Transverse colon (tissue), 4 donors: ENCODE results near the gene ASL. TPM values are rescaled to one million over a fixed set of nuclear protein-coding genes. Genes with fewer than 3 reads are reported as not detected.
A peak's percentile ranks its signal among the peaks of the same experiment; 100 is the strongest.
"Not testable (repeated sequence)": the region's sequence is repeated elsewhere in the genome, so short reads cannot be mapped to it uniquely, and the experiment has no call there.

Experiments
- DNase-seq: peaks from one replicate; pipeline ENCODE4 v3.0.0-alpha.2; 2019
- H3K27ac ChIP-seq, 4 donors: fragments of 200-600 bp; sonication (generic); 2 replicates each; pipeline ENCODE4 v1.5.1; 2016 to 2018; ENCODE audit warnings: inconsistent platforms in 4 of 4
- H3K27me3 ChIP-seq: fragments of 200-600 bp; sonication (generic); 2 replicates; pipeline ENCODE4 v1.5.1; 2017; ENCODE audit warnings: inconsistent platforms
- H3K36me3 ChIP-seq, 4 donors: fragments of 200-600 bp; sonication (generic); 2 replicates each; pipeline ENCODE4 v1.5.1; 2017 to 2019; ENCODE audit warnings: inconsistent platforms in 4 of 4
- H3K4me1 ChIP-seq, 4 donors: fragments of 200-600 bp; sonication (generic); 2 replicates each; pipeline ENCODE4 v1.5.1; 2017 to 2020; ENCODE audit warnings: inconsistent platforms in 4 of 4
- H3K4me3 ChIP-seq, 4 donors: fragments of 200-600 bp; sonication (generic); 1 replicate in 1 of 4; 2 replicates in 3 of 4; pipeline versions ENCODE4 v1.5.1 to v1.6.1; 2017 to 2019; ENCODE audit warnings: inconsistent platforms in 4 of 4
- H3K9me3 ChIP-seq, 2 donors: fragments of 200-600 bp; sonication (generic); 2 replicates each; pipeline ENCODE4 v1.5.1; 2017 to 2019; ENCODE audit warnings: inconsistent platforms in 2 of 2
- CTCF ChIP-seq, 5 experiments: fragments of 200-600 bp in 3 of 5; fragments of 450-650 bp in 2 of 5; sonication (generic) in 3 of 5; IDR thresholded peaks; 1 replicate in 2 of 5; 2 replicates in 3 of 5; pipeline ENCODE4 v1.5.1; 2016 to 2017; ENCODE audit warnings: antibody characterized with exemption in 5 of 5, inconsistent platforms in 3 of 5, mild to moderate bottlenecking in 2 of 5, moderate library complexity in 1 of 5
- EP300 ChIP-seq: sonication (generic); formaldehyde crosslinking; IDR thresholded peaks from one replicate; pipeline ENCODE4 v1.6.1; 2017; ENCODE audit warnings: antibody characterized with exemption, low read depth
- POLR2A ChIP-seq: fragments of 450-650 bp; IDR thresholded peaks from one replicate; pipeline ENCODE4 v1.6.1; 2016; ENCODE audit warnings: antibody characterized with exemption, mild to moderate bottlenecking, moderate library complexity
- POLR2AphosphoS5 ChIP-seq, 3 donors: sonication (generic); formaldehyde crosslinking; IDR thresholded peaks; one replicate each; pipeline ENCODE4 v1.6.1; 2016; ENCODE audit warnings: antibody characterized with exemption in 3 of 3
- WGBS, 2 donors: methylation state at CpG; one replicate each; pipeline ENCODE4 v1.1.5; 2018; ENCODE audit warnings: low coverage in 1 of 2; 5-methylcytosine and 5-hydroxymethylcytosine counted together
- in situ Hi-C, 4 donors: fragments of 200-750 bp; cut with MboI; loops; one replicate each; pipeline versions ENCODE4 v1.15.0 to v1.15.1; 2017; ENCODE audit warnings: low sequenced_read_pairs in 3 of 4, low pct_ligation_motif_present in 1 of 4, low pct_unique_long_range_greater_than_20kb in 1 of 4
- intact Hi-C: fragments of 100-400 bp; cut with DNase I; formaldehyde crosslinking; loops from one replicate; pipeline ENCODE4 v1.15.1; 2023; ENCODE audit warnings: low total_unique reads
- total RNA-seq, 4 donors: library from RNA; depleted of rRNA; stranded (reverse); fragments of >200 nt; gene quantifications; one replicate each; pipeline ENCODE4 v1.1.0, GENCODE V29; 2016

The ASL gene
- total RNA-seq, 4 donors from 2014 or later, result 77.2 to 179 (median 129) TPM

GRCh38 chr7:66036382-66036781, 39.2 kb upstream of the ASL start:
- H3K27ac ChIP-seq, result no peak overlapping the region
- no peaks in the 10 kb centered on the region for H3K27me3 ChIP-seq
- DNase-seq, result no peak
- in situ Hi-C loops (loop anchor here in 1 of 4 donors (25.0 kb wide), 1 partner anchor 376 kb away; no protein-coding TSS in a partner anchor), intact Hi-C loops (no loop called here)
- H3K9me3 ChIP-seq, result no peaks in the 10 kb centered on the region
- no peak overlapping the region for H3K4me3 ChIP-seq
- 55 to 76% methylated on average over 2 to 3 of the region's 3 CpGs for WGBS, 2 donors
- TF ChIP-seq POLR2AphosphoS5 (IDR thresholded peaks at IDR 0.05) (no peak), POLR2A (no peak), EP300 (no peak), CTCF (IDR thresholded peaks at IDR 0.05) (no peak)
- no peaks in the 10 kb centered on the region for H3K36me3 ChIP-seq
- H3K4me1 ChIP-seq, result no peaks in the 10 kb centered on the region

GRCh38 chr7:66036788-66037187, 38.8 kb upstream of the ASL start:
- no peaks in the 10 kb centered on the region for H3K27me3 ChIP-seq
- 81 to 83% methylated on average over 6 to 7 of the region's 7 CpGs for WGBS, 2 donors
- no peaks in the 10 kb centered on the region for H3K9me3 ChIP-seq
- DNase-seq, result no peak
- in situ Hi-C loops, result loop anchor here in 1 of 4 donors (25.0 kb wide), 1 partner anchor 376 kb away; no protein-coding TSS in a partner anchor
- intact Hi-C loops, result no loop called here
- no peaks in the 10 kb centered on the region for H3K36me3 ChIP-seq
- no peak overlapping the region for H3K27ac ChIP-seq
- TF ChIP-seq EP300, result no peak
- peak in 1 of 3 donors; percentile 40 for TF ChIP-seq POLR2AphosphoS5 (IDR thresholded peaks at IDR 0.05)
- H3K4me3 ChIP-seq, result no peak overlapping the region
- H3K4me1 ChIP-seq, result no peaks in the 10 kb centered on the region

- H3K4me1 ChIP-seq, result peaks cover 0 to 14% (median 10%) of the 10 kb centered on the region in 4 donors
- no peak overlapping the region for H3K27ac ChIP-seq
- DNase-seq, result no peak
- intact Hi-C loops, result no loop called here
- no peaks in the 10 kb centered on the region for H3K27me3 ChIP-seq
- no peaks in the 10 kb centered on the region for H3K9me3 ChIP-seq
- WGBS, 2 donors, result 84 to 100% methylated on average over 2 to 3 of the region's 3 CpGs
- TF ChIP-seq EP300, result no peak
- TF ChIP-seq CTCF (IDR thresholded peaks at IDR 0.05), result no peak
- no peak for TF ChIP-seq POLR2A
- no peak for TF ChIP-seq POLR2AphosphoS5 (IDR thresholded peaks at IDR 0.05)
- no peak overlapping the region for H3K4me3 ChIP-seq
- in situ Hi-C loops, result loop anchor here in 1 of 4 donors (25.0 kb wide), 1 partner anchor 373 kb away; no protein-coding TSS in a partner anchor
- no peaks in the 10 kb centered on the region for H3K36me3 ChIP-seq
These were observed 36.4 kb upstream of the ASL start for GRCh38 chr7:66039094-66039670.

- Histone ChIP-seq H3K36me3 (no peaks in the 10 kb centered on the region), H3K4me3 (peak overlapping the region; percentile 3 to 56 (median 37)), H3K4me1 (peaks cover 0 to 19% (median 15%) of the 10 kb centered on the region in 4 donors), H3K27me3 (no peaks in the 10 kb centered on the region), H3K9me3 (no peaks in the 10 kb centered on the region), H3K27ac (peak overlapping the region; percentile 44 to 64 (median 58))
- TF ChIP-seq EP300, result no peak
- peak; percentile 28 for TF ChIP-seq POLR2A
- peak in 2 of 3 donors; percentile 13 to 37 for TF ChIP-seq POLR2AphosphoS5 (IDR thresholded peaks at IDR 0.05)
- no peak for TF ChIP-seq CTCF (IDR thresholded peaks at IDR 0.05)
- 8% methylated on average over 37 of the region's 49 CpGs; no CpG with 5 or more reads in 1 of the 2 donors for WGBS, 2 donors
- in situ Hi-C loops, result loop anchor here in 1 of 4 donors (25.0 kb wide), 1 partner anchor 368 kb away; no protein-coding TSS in a partner anchor
- DNase-seq, result peak; percentile 72
- intact Hi-C loops, result no loop called here
These were observed 31.7 kb upstream of the ASL start for GRCh38 chr7:66043681-66044497.

GRCh38 chr7:66044498-66044854, 31.1 kb upstream of the ASL start:
- H3K36me3 ChIP-seq, H3K9me3 ChIP-seq, DNase-seq, H3K27me3 ChIP-seq, intact Hi-C loops: not testable (repeated sequence)
- in situ Hi-C loops, result loop anchor here in 1 of 4 donors (25.0 kb wide), 1 partner anchor 368 kb away; no protein-coding TSS in a partner anchor
- 16 to 57% methylated on average over 1 to 15 of the region's 17 CpGs for WGBS, 2 donors
- Histone ChIP-seq H3K27ac (peak overlapping the region in 3 of 4 donors; percentile 57 to 64 (median 58)), H3K4me3 (peak overlapping the region; percentile 3 to 56 (median 37)), H3K4me1 (peaks cover 0 to 19% (median 15%) of the 10 kb centered on the region in 4 donors)
